UCSD-AML1 (cell line): Measurements from ENCODE around the gene IL1B.

ENCODE experiments used
- DNase-seq: peaks from one replicate; lab custom pipeline; 2025; ENCODE audit not compliant: unreplicated experiment; lab: John Stamatoyannopoulos, UW

The IL1B gene

GRCh38 chr2:112830682-112831512 lies 5.7 kb downstream of the IL1B start:
- DNase-seq, result no peak

- no peak for DNase-seq
Measured at GRCh38 chr2:112829961-112830681, 6.5 kb downstream of the IL1B start.

- DNase-seq, result no peak
Measured at GRCh38 chr2:112829101-112829960, 7.2 kb downstream of the IL1B start.

GRCh38 chr2:112828251-112828691 lies 8.3 kb downstream of the IL1B start:
- no peak for DNase-seq

GRCh38 chr2:112827604-112828185 lies 8.9 kb downstream of the IL1B start:
- DNase-seq, result no peak

GRCh38 chr2:112827009-112827408 lies 9.6 kb downstream of the IL1B start:
- DNase-seq, result no peak

- no peak for DNase-seq
Measured at GRCh38 chr2:112825706-112826105, 10.9 kb downstream of the IL1B start.

- DNase-seq, result no peak
Measured at GRCh38 chr2:112824694-112825085, 11.9 kb downstream of the IL1B start.

- peak; percentile 78 for DNase-seq
Measured at GRCh38 chr2:112821682-112822081, 14.9 kb downstream of the IL1B start.

- no peak for DNase-seq
Measured at GRCh38 chr2:112821142-112821541, 15.4 kb downstream of the IL1B start.

- no peak for DNase-seq
Measured at GRCh38 chr2:112820343-112820742, 16.2 kb downstream of the IL1B start.

- no peak for DNase-seq
Measured at GRCh38 chr2:112819081-112819480, 17.5 kb downstream of the IL1B start.

- DNase-seq, result no peak
Measured at GRCh38 chr2:112818094-112818902, 18.3 kb downstream of the IL1B start.

GRCh38 chr2:112817082-112817689 lies 19.4 kb downstream of the IL1B start:
- DNase-seq, result no peak

GRCh38 chr2:112814278-112814677 lies 22.3 kb downstream of the IL1B start:
- no peak for DNase-seq

- no peak for DNase-seq
Measured at GRCh38 chr2:112813280-112813966, 23.2 kb downstream of the IL1B start.

GRCh38 chr2:112812318-112813267 lies 24.0 kb downstream of the IL1B start:
- no peak for DNase-seq

- DNase-seq, result peak; percentile 63
Measured at GRCh38 chr2:112811841-112812306, 24.7 kb downstream of the IL1B start.
